ENCODE results near the gene CT45A1.

GRCh38 chrX:135695471-135695870 is 18.0 kb upstream of the CT45A1 start:
- no peak for TF ChIP-seq ZSCAN31 (CRISPR knock-in tag; IDR thresholded peaks at IDR 0.05; ENCODE audit: low read depth)
- TF ChIP-seq POLR2AphosphoS2 (IDR thresholded peaks at IDR 0.05; ENCODE audit: low read depth, low read length): no peak
- TF ChIP-seq CTCF (CRISPR knock-in tag; IDR thresholded peaks at IDR 0.05): no peak
- no peak for TF ChIP-seq ZNF264 (CRISPR knock-in tag; IDR thresholded peaks at IDR 0.05)
- no peak for TF ChIP-seq TSC22D2 (CRISPR knock-in tag; IDR thresholded peaks at IDR 0.05; ENCODE audit: borderline replicate concordance)
- no peak for TF ChIP-seq ZNF121 (CRISPR knock-in tag; IDR thresholded peaks at IDR 0.05)
- no peak for TF ChIP-seq GLI4 (CRISPR knock-in tag; IDR thresholded peaks at IDR 0.05; ENCODE audit: borderline replicate concordance)
- TF ChIP-seq HMGXB4 (CRISPR knock-in tag; IDR thresholded peaks at IDR 0.05; ENCODE audit: borderline replicate concordance in 1 of 2, low read depth in 1 of 2): no peak
- no peak for TF ChIP-seq CBFB (CRISPR knock-in tag; IDR thresholded peaks at IDR 0.05)
